ENCODE measurements around the gene TOR2A.

TOR2A gene

DNA sequence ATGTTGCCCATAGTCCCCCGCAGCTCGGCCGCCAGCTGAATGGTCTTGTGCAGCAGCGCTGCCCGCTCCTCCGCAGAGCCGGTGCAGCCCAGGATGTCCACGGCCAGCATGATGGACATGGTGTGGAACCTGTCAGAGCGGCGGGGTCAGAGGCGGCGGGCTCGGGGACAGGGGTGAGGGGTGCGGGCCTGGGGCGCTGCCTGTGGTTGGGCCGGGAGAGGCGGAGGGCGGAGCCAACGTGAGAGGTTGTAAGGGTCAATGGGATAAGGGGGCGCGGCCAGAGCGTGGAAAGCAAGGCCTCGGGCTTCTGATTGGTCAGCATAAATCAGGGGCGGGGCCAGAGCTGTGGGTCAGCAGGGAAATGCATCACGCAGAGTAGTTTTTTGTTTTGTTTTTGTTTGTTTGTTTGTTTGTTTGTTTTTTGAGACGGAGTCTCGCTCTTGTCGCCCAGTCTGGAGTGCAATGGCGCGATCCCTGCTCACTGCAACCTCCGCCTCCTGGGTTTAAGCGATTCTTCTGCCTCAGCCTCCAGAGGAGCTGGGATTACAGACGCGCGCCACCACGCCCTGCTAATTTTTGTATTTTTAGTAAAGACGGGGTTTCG, 6.8 kb upstream of the TOR2A start:
- no peak for DNase-seq

DNA sequence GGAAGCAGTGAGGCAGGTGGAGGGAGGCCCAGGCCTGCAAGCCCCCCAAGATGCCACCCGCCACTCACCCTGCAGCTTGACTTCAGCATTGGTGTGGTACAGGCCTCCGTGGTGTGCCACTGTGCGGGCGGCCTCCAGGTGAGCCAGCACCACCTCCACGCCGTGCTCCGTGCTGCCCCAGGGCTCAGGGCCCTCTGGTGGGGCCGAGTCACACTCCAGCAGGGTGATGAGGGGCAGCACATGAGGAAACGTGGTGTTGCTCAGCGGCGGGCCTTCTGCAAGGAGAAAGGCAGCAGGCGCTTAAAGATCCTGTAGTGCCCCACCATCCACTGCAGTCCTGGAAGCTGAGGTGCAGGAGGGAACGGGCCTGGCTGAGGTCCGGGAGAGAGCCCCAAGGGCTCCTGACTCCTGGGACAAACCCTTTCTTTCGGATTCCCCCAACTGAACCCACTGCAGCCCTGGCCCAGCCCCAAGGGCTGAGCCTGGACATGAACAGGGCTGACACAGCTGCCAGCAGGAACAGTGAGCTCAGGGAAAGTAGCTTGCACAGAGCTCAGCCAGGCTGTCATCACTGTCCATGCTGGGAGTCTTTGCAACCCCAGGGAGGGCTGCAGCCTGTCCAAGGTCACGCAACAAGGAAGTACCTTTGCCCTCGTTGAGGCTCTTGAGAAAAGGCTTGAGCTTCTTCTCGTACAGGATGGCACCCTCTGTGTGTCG, 4.7 kb upstream of the TOR2A start:
- DNase-seq, result no peak

DNA sequence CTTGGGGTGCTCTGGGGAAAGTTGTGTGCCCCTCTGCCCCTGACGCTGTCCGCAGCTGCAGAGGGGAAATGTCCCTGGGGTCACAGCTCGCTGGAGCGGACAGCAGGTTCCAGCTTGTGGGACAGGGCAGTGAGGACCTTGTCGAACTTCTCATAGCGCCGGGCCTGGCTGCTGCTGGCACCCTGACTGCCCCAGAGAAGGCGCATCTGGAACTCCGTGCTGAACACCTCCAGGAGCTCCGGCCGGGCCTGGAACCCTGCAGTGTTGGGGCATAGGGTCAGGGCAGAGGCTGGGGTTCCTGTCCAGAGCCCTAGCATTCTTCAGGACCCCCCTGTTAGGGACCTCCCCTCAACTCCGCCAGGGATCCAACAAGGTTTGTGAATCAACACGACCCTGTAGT, 3.6 kb upstream of the TOR2A start:
- DNase-seq, result no peak

DNA sequence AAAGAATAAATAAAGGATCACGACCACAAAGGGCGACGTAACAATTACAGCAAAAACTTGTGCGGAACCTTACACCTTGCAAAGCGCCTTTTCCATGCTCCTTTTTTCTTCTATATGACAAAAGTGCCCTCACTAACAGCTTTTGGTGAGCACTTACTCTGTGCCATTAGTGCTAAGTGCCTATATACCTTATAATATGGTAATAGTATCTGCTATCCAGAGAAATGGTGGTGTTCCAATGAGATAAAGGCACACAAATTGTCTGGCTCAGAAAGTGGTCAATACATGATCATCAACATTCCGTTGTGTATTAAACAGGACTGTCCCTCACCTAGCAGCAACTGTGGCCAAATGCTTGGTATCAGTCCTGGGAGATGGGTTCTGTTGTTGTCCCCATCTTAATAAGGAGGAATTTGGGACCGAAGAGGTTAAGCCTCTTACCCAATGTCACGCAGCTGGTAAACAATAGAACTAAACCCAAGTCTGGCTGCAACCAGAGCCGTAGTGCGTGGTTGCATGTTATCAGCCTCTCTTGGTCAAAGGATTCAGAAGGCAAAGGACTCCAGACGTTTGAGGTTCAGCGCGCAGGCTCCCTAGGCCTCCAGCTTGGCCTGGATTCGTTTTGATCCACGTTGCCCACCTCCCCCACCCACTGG, 564 bp upstream of the TOR2A start:
- DNase-seq, result no peak

DNA sequence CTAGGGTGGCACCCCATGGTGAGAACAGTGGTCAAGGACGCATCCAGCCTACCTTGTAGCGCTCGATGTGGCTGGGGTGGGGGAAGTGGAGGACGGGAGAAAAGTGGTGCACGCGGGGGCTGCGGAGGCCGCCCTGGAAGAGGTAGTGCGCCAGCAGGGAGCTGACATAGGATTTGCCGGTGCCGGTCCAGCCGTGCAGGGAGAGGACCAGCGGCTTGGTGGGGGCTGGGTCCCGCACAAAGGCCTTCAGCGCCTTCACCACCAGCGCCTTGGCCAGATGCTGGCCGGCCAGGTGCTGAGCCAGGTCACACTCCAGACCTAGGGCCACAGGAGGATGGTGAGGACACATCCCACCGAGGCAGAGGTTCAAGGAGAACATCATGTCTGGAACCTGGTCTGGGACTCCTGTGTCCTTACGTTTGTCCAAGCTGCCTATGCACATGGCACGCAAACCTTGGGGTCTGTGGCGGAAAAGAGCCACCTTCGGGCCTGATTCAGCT, 797 bp downstream of the TOR2A start:
- DNase-seq, result no peak

DNA sequence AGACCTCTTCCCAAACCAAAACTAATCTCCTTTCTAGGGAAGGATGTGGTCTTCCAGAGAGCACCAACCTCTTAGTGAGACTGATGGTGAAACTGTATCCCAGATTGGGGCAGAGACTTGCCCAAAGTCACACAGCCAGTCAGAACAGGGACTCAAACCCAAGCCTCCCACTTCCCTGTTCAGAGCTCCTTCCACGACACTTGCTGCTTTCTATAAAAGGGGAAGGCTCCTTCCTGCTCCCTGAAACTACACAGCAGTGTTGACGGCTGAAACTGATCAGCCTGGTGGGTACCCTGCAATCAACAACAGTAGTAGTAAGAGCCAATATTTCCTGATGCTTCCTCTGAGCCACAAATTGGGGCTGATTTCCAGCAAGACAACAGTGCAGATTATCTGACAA, 1.5 kb downstream of the TOR2A start:
- DNase-seq, result no peak

DNA sequence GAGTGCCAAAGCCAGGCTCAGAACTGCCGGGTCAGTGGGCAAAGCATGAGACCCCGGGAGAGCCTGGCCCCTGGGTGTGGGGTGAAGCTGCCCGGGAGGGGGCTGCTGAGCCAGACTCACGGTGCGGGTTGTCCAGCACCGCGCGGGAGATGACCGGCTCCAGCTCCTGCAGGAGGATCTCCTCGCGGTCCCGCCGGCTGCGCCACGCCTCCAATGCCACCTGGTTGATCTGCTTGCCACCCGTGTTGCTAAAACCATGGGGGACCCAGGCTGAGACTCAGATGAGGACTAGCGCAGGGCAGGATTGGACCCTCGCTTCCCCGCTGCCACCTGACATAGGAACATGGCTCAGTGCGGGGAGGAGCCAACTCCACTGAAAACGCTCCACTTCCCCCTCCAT, 2.6 kb downstream of the TOR2A start:
- DNase-seq, result no peak

DNA sequence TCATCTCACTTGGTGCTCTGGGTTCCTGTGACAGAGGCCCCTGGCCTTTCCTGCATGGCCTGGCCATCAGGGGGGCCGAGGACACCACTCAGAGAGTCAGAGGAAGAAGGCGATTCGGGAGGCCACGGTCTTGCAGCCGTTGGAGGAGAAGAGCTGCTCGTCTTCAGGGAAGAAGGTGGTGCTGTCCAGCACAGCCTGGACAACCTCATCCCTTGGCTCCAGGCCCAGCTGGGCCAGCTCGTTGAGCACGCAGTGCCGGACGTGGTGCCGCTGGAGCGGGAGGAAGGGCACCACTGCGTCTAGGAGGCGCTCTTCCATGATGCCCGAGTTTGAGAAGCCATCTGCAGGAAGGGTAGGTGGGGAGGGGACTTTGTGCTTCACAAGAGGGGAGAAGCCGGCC, 3.2 kb downstream of the TOR2A start:
- DNase-seq, result no peak

DNA sequence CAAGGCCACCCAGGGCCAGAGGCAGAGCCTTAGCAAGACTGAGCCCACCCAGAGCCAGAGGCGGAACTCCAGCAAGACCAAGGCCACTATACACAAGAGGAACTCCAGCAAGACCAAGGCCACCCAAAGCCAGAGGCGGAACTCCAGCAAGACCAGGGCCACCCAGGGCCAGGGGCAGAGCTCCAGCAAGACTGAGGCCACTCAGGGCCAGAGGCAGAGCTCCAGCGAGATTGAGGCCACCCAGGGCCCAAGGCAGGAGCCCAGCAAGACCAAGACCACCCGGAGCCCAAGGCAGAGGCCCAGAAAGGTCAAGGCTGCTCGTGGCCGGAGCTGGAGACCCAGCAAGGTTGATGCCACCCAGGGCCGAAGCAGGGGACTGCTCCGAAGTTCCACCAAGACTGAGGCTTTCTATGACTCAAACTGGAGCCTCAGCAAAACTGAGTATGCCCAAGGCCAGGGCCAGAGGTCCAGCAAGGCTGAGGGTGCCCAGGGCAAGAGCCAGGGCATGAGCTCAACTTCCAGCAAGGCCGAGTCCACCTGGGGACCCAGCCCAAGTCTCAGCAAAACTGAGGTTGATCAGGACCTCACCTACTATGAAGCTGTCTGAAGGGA, 4.2 kb downstream of the TOR2A start:
- DNase-seq, result no peak

DNA sequence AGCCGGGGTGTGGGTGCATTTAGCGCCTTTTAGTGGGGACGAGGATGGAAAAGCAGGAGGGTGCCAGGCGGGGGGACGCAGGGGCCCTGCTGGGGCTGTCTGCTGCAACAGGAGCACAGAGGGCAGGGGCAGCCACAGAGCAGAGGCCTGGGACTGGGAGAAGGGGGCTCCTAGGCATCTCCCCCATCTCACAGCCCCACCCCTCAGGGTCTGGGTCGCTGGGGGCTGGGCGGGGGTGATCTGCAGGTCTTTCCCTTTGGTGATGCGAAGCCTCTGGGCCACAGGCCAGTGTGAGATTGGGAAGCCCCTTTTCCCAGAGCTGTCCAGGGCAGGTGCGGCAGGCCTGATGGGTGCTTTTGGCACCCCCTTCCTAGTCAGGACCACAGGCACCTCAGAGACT, 4.8 kb downstream of the TOR2A start:
- DNase-seq, result no peak

DNA sequence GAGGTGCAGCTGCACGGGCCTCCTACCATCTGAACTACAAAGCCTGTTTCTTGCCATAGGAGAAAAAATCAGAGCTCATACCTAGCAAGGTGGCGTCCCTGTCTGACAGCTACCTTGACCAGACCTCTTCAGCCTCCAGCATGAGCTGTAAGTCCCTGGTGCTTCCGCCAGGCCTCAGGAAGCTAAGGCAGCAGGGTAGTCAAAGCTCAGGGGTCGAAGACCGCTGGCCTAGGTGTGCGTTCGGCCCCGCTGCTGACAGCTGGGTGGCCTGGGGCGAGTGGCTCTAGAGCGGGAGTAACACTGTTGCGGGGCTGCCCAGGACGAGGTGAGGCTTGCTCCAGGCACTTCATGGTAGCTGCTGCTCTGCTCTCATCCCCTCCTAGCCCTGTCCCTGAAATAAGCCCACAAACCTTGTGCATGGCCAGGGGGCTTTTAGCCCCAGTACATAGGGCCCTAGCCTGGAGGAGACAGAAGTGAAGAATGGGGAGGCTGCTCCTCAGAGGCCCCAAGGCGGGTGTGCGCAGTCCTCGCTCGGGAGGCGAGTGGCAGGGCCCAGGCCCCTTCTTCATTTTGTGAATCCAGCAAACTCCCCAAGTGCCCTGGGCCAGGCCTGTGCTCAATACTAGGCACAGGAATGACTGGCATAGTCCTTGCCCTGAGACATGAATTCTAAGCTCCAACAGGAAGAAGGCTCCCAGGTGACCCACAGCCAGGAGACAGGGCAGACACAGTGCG, 5.4 kb downstream of the TOR2A start:
- no peak for DNase-seq

DNA sequence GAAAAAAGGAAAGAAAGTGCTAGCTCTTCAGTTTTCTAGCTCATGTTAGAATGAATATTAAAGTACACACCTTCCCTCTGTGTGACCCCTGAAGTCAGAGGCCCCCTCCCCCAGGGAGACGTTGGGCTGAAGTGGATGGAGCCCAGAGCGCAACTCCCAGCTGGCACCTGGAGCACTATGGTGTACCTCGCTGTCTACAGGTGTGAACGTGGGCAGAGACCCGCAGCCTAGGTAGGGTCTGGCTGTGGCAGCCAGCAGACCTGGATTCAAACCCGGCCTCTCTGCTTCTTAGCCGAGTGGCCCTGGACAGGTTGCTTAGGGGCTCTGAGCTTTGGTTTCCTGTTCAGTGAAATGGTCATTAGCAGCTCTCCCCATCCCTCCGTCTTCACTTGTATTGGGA, 6.3 kb downstream of the TOR2A start:
- no peak for DNase-seq

DNA sequence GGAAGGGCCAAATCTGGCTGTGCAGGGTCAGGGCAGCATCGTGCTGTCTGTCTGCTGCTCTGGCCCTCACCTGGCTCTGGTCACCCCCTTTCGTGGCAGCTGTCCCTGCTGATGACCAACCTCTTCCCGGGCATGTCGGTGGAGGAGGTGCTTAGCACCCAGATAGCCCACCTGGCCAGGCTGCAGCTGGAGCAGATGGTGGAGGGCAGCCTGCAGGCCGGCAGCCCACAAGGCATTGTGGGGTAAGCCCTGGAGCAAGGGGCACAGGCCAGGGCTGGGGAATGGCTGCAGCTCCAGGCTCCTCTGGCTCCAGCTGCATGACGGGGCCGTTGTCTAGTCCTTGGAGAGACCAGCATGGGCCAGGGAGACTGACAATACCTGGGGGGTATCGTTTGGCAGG, 8.2 kb downstream of the TOR2A start:
- no peak for DNase-seq

DNA sequence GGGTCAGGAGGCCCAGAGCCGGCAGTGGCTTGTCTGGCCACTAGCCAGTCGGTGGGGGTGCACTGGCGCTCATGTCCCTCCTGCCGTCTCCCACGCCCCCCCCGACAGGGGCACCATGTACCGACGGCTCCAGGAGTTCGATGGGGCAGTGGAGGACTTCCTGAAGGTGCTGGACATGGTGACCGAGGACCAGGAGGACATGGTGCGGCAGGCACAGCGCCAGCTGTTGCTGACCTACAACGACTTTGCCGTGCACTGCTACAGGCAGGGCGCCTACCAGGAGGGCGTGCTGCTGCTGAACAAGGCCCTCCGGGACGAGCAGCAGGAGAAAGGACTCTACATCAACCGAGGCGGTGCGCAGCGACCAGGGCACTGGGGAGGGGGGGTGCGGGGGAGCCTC, 11.1 kb downstream of the TOR2A start:
- DNase-seq, result no peak

DNA sequence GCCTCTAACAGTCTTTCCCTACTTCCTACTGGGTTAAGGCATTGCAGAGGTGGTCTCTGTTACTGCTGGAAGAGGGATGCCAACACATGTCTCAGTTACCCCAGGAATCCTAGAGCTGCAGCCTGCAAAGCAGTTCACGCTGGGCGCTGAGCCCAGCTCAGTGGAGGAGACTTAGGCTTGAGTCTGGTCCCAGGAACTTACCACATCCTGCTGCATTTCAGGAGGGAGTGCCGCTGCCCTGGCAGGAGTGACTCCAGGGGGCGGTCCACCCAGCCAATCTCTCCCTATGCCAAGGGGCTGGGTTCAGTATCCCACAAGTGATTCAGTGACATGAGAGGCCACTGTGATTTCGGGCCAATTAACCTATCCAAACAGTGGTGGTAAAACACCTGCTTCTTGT, 11.7 kb downstream of the TOR2A start:
- DNase-seq, result no peak

DNA sequence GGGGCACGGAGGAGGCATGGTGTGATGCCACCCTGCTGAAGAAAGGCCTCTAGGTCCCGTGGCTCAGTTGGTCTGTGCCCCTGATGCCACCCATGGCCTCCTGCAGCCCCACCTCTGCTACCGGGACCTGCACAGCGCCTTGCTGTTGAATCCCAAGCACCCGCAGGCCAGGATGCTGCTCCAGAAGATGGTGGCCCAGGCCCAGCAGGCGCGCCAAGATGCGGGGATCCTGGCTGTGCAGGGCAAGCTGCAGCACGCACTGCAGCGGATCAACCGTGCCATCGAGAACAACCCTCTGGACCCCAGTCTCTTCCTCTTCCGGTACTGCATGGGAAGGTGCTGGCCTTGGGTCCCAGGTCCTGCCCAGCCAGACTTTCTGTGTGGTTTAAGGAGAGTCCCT, 12.1 kb downstream of the TOR2A start:
- DNase-seq, result no peak

DNA sequence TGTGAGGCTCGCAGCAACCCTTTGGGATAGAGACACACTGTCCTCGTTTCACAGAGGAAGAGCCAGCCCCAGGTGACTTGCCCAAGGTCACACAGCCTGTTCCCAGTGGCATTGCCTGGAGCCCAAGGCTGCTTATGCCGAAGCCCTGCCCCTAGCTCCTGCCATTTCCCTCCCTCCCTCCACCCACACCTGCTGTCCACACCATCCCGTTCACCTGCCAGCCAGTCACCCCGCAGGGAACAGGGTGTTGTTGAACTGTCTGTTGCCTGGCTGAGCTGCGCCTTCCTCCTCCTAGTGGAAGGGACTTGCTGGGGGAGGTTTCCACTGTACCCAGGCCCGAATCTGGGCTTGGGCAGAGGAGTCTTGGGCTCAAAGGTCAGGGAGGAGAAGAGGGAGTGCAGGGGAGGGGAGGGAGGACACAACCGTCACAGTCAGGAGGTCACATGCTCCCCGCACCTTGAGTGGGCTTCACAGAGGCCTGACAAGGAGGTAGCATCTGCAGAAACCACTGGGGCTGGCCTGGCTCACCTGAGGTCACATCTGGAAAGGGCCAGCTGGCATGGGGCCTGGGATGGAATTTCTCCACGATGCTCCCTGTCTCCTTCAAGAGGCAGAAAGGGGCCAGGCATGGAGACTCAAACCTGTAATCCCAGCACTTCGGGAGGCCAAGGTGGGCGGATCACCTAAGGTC, 12.9 kb downstream of the TOR2A start:
- DNase-seq, result no peak

DNA sequence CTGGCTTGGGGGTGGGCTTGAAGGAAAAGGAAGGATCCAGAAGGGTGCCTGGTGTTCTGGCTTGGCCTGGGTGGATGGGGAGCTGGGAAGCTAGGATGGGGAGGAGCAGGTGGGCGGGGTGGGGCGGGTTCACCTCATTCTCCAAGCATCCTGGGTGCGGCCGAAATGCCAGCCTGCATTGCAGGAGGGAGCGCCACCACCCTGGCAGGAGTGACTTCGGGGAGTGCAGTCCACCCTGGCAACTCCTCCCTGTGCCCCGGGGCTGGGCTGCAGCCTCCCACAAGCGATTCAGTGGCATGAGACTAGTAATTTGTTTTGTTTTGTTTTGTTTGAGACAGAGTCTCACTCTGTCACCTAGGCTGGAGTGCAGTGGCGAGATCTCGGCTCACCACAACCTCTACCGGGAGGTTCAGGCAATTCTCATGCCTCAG, 13.7 kb downstream of the TOR2A start:
- DNase-seq, result peak; percentile 50

DNA sequence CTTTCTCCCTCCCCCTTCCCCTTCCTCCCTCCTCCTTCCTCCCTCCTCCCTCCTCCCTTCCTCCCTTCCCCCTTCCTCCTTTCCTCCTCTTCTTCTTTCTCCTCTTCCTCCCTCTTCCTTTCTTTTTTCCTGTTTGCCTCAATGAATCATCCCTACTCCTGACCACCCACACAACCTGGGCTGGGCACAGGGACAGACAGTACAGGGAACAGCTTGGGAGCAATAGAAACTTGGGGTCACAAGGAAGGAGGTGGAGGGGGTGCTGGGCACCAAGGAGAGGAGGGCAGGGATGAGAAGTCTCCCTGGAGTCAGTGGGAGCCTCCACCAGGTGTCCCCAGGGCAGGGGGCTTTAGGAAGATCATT, 14.2 kb downstream of the TOR2A start:
- no peak for DNase-seq

DNA sequence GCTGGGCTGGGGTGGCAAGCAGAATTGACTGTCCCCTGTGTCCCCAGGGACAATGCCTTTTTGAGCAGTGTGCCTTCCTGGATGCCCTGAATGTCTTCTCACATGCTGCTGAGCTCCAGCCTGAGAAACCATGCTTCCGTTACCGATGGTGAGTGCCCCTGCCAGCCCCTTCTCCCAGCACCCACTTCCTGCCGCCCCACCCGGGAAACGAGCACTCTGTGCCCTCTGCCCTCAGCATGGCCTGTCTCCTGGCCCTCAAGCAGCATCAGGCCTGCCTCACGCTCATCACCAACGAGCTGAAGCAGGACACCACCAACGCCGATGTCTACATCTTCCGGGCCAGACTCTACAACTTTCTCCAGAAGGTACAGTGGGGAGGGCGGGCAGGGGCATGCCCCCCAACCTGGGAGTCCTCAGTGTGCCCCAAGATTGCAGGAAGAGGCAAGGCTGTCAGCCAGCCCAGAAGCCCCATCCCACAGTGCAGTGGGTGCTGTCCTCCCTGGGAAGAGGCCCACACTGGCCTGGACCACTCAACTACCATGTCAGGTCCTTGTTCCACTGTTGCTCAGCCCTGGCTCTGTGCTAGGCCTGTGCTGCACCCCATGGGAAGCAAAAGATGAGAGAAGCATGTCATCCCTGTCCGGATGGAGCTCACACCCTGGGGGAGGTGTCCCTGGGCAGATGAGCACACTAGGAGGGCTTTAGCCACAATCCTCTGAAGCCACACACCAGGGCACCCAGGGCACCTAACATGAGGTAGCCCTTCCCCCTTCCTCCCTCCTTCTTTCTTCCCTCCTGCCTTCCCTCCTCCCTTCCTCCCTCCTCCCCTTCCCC, 14.8 kb downstream of the TOR2A start:
- DNase-seq, result peak; percentile 22

DNA sequence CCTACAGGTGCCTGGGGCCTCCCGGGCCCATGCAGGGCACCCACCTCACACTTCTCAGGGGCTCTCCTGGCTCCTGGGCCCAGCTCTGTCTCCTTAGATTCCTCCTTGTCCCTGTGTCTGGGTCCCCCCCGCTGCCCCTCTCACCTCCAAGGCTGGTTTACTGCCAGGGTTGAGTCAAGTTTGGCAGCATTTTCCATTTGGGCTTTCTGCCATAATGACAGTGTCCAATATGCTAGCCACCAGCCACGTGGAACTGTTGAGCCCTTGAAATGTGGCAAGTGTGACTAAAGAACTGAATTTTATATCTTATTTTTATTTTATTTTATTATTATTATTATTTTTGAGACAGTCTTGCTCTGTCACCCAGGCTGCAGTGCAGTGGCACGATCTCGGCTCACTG, 17.3 kb downstream of the TOR2A start:
- no peak for DNase-seq

DNA sequence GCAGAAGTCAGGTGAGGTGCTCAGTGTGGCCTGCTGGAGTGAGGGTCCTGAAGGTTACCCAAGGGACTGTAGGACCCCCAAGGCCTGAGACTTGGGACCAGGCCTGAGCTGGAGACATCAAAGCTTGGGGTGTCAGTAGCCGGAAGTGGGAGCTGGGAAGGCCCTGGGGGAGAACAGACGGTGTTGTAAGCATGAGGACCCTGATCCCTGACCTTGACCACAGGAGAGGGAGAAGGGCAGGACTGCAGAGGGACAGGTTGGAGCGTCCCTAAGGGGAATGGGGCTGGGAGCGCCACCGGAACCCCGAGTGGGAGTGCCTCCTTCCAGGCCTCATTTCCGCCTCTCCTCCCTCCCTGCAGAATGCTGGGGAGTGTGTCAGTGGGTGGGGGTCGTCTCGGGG, 18.7 kb downstream of the TOR2A start:
- no peak for DNase-seq
